ENCODE data around the gene LONRF2.

GRCh38 chr2:100248971-100249370 lies 73.3 kb downstream of the LONRF2 start:
- TF ChIP-seq CTCF (conservative IDR thresholded peaks at IDR 0.05; ENCODE audit: low read depth, low read length): no peak
- no peak for TF ChIP-seq EZH2 (IDR thresholded peaks at IDR 0.05; ENCODE audit: low read length, unreplicated experiment)
